GM13977 (cell line): ENCODE data around the gene GID8.

ENCODE experiments used
- DNase-seq: peaks from one replicate; pipeline ENCODE4 v3.0.0; 2012; ENCODE audit warnings: low spot score
- CTCF ChIP-seq: IDR thresholded peaks from 2 replicates; pipeline ENCODE4 v1.5.1; 2012; ENCODE audit warnings: mild to moderate bottlenecking, control low read depth; ENCODE audit not compliant: insufficient read depth; ENCODE audit errors: extremely low read depth, missing control alignments
- in situ Hi-C: fragments of 300-500 bp; cut with MboI; formaldehyde crosslinking; loops from one replicate; pipeline ENCODE4 v1.12.0; 2022; ENCODE audit warnings: low sequenced_read_pairs, low pct_unique_long_range_greater_than_20kb, mixed read lengths, inconsistent platforms; ENCODE audit not compliant: unreplicated experiment

The GID8 gene

GRCh38 chr20:62908971-62909791 lies 28.8 kb upstream of the GID8 start:
- in situ Hi-C loops: no loop called here

GRCh38 chr20:62910217-62910766 lies 27.7 kb upstream of the GID8 start:
- no peak for TF ChIP-seq CTCF
- DNase-seq: no peak
- in situ Hi-C loops: no loop called here

More at GRCh38 chr20:62908971-62909791, 28.8 kb upstream of the GID8 start:
- DNase-seq: no peak
- TF ChIP-seq CTCF: no peak

GRCh38 chr20:62910777-62911497 lies 27.0 kb upstream of the GID8 start:
- in situ Hi-C loops: no loop called here
- no peak for TF ChIP-seq CTCF
- DNase-seq: no peak

- no peak for TF ChIP-seq CTCF
- in situ Hi-C loops: no loop called here
- no peak for DNase-seq
Measured at GRCh38 chr20:62911701-62912280, 26.2 kb upstream of the GID8 start.

- in situ Hi-C loops: no loop called here
- TF ChIP-seq CTCF: no peak
- DNase-seq: no peak
Measured at GRCh38 chr20:62913043-62913630, 24.8 kb upstream of the GID8 start.

DNA sequence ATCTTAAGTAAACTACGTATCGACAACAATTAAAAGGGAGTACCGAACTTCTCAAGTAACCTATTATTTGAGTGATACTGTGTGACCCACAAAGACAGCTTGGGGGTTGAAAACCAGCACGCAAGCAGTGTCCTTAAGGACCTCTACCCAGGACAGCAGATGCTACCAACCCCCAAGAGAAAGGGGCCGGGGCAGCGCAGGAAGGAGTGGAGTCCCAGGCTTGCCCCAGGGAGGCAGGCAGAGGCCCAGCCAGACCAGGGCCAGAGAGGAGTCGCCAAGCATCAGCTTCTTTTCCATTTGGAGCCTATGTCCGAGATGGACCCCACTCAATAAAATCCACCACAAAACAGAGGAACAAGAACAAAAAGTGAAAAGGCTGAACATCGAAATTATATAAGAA lies 23.5 kb upstream of the GID8 start:
- no peak for DNase-seq
- no peak for TF ChIP-seq CTCF
- in situ Hi-C loops: no loop called here
